HG03175 (cell line): Measurements from ENCODE around the gene HNRNPLL.

Source experiments
- ATAC-seq: cut with Tn5 transposase; IDR thresholded peaks from one replicate; pipeline ENCODE4 v1.9.1; 2021; ENCODE audit warnings: mild to moderate bottlenecking, moderate library complexity; ENCODE audit not compliant: unreplicated experiment

Gene HNRNPLL

DNA sequence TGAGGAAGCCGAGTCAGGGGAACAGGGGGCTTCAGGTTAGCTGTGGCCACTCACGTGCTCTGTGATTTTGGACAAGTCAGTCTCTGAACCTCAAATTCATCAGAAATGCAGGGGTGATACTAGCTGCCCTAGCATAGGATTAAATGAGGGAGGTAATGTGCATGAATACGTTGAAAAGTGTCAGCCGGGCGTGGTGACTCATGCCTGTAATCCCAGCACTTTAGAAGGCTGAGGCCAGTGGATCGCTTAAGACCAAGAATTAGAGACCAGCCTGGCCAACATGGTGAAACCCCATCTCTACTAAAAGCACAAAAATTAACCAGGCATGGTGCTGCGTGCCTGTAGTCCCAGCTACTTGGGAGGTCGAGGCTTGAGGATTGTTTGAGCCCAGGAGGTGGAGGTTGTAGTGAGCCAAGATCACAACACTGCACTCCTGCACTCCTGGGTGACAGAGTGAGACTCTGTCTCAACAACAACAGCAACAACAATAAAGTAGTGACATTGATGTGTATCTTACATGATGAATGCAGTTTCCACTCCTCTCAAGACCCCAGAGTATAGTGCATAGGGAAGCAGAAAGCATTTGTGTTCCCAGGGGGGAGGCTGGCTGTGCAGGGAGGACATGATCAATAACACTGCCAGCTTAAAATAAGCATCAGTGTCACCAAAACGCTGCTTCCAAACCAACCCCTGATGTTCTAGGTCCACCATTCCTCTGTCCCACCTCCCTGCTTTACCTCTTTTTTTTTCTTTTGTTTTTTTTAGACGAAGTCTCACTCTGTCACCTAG lies 68.8 kb downstream of the HNRNPLL start:
- ATAC-seq, result no peak

DNA sequence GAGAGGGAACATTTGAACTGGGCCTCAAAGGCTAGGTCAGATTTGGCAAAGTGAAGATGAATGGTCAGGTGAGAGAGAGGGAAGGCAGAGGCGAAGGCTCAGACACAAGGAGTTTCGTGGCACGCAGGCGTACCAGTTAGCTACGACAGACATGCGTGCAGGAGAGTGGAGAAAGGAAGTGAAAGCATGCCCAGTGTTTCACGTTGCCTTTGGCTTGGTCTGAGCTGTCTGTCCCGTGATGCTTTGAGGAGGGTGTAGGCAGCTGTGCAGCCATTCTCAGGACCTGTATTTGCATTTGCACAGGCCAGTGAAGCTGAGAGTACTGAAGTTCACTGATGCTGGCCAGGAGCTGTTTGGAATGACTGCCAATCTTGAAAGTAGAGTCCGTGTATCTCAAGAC lies 69.5 kb downstream of the HNRNPLL start:
- ATAC-seq, result peak; percentile 97

DNA sequence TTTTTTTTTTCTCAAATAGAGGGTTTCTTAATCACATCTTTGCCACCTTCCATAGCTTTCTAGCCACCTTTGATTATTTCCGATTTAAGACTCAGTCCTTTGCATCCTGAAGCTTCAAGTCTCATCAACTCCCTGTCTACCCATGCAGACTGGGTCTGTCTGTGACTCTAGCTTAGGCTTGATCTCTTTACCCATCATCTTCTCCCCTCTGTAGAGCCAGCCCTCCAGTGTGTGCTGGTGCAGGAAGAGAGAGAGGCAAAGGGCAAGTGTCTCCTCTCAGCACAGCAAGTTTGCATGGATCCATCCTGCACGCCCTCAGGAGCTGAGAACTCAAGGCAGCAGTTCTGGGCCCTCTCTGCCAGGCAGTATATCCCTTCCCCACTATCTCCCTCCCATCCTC lies 70.4 kb downstream of the HNRNPLL start:
- no peak for ATAC-seq

DNA sequence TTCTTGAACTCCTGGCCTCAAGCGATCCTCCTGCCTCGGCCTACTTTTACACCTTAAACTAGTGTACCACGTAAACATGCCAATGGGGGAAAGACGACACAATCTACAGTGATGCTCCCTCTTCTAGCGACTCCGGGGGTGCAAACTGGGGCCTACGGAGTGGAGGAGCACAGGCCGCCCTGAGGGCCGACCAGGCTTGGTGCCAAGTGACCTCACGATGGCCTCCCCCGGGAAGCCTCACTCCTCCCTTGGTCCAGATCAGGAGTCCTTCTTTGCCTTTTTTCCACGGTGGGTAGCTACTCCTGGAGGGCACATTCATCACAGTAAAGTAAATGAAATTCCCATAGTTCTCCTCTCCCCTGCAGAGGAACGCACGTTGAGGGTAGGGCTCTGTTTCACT lies 73.5 kb downstream of the HNRNPLL start:
- no peak for ATAC-seq

DNA sequence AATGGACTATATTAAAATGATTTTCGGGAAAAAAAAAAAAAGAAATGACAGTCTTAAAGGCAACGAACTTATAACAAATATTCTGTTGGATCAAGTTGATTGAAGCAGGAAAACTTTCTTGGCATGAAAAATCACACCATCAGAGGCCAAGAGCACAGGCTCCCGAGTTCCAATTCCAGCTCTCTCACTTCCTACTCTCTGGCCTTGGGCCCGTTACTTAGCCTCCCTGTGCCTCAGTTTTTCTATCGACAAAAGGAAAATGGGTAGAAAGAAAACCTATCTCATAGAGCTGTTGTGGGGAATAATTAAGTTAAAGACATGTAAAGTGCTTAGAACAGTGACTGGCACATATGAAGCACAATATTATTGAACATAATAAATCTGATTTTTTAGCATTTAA lies 74.2 kb downstream of the HNRNPLL start:
- ATAC-seq, result no peak

DNA sequence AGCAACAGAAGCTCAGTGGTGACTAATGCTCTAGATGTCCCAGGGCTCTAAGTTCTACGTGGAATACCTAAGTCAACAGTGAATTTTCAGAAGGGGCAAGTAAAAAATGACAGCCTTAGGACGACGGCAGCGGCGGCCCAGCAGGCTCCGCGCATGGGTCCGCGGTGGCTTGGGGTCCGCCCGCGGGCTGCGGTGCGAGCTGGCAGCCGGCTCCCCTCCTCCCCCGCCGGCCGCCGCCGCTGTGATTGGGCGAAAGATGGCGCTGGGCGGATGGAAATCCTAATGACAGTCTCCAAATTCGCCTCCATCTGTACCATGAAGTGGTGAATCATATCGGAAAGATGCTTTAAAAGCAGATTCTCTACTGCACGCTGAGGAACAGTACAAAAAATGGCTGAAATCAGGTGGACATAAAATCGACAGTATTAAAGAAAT lies 74.7 kb downstream of the HNRNPLL start:
- no peak for ATAC-seq

DNA sequence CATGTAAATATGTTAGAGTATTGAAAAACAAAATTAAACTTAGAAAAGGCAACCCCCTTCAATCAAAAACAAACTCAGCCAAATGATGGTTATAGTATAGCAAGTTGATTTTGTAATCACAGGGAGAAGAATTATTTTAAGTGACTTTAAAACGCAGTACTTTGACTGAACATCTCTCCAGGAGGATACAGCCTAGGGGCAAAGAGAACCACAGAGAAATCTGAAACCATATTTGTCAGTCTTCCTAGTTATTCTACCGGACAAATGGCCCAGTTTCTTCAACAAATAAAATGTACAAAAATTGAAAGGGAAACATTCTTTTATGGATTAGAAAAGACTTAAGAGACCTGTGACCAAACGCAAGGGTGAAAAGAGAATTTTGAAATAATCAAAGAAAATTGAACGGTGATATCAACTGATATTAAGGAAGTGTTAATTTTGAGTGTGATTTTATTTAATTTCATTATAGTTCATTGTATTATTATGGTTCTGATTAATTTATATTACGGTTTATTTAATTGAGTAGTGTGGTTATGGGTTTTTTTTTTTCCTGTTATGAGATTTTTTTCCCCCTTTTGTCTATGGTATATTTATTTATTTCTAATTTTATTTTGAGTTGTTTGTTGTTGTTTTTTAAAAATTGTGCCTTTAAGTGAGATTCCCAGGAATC lies 75.3 kb downstream of the HNRNPLL start:
- no peak for ATAC-seq

DNA sequence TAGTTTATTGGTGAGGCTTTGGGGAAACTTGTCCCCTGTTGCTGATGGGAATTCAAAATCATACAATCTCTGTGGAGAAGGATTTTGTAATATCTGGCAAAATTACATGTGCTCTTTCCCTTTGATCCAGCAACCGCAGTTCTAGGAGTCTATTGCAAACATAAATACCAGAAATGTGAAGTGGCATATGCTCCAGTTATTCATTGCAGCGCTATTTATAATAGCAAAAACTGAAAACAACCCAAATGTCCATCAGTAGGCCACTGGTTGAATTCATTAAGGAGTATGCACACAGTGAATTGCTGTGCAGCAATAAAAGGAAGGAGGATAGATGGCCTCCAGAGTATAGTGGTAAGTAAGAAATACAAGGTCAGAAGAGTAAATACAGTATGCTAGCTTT lies 76.5 kb downstream of the HNRNPLL start:
- no peak for ATAC-seq

DNA sequence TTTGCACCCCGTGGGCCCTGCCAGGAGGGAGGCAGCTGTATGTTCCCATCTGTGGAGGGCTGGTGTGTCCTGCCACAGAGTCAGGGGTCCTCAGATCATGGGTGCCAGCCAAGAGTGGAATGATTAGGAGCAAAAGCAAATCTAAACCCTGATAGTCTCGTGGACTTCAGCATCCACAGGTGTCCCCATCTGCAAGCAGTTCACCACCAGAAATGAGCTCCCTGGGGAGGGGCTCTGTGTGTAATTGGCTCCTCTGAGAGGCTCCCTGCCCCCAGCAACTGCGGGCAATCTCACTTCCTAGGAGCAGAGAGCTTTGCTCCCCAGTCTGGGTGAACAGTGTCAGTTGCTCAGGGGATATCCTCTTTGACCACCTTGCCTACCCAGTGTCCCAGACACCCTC lies 78.1 kb downstream of the HNRNPLL start:
- no peak for ATAC-seq

DNA sequence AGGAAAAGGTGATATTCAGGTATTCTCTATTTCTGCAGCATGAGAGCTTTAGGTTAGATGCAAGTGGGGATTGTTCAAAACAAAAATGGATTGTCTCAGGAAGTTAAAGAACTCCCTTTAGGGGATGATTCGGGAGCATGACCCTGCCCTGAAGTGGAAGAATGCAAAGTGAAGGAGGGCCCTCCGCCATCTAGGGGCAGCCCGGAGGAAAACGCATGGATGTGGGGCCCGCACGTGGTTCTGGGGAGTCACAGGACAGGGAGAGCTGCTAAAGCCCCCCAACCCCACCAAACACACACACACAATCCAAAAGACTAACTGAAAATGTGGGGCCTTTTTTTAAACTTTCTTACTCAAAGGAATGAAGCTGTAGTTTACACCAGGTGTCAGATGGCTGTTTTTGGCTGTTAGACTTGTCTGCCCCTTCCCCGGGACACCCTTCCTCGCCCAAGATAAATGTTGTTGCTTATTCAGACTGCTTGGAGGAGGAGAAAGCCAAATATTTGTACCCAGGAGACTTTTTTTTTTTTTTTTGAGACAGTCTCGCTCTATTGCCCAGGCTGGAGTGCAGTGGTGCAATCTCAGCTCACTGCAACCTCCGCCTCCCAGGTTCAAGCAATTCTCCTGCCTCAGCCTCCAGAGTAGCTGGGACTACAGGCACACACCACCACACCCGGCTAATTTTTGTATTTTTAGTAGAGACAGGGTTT lies 78.8 kb downstream of the HNRNPLL start:
- no peak for ATAC-seq

DNA sequence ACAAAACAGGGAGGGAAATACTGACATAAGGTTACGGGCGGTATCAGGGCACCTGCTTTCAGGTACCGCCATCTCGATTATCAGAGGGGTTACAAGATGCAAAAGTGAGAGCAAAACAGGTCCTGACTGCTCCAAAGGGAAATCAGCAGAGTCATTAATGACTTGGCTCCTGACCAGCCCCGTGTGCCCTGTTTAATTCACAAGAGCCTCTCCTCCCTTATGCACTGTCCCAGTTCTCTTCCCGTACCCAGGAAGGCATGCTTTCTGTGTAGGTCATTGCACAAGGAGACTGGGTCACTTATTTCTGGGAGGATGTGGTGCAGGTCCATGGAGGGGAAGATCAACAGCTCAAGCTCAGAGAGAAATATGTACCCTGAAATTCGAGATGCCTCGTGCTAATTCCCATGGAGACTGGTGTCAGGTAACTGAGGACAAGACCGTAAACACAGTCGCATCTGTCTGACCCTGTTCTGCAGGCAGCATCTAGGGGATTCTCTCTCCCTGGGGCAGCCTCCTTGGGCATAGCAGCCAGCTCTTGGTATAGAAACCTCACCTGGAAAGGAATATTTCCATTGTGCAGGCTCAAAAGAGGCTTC lies 79.9 kb downstream of the HNRNPLL start:
- no peak for ATAC-seq

DNA sequence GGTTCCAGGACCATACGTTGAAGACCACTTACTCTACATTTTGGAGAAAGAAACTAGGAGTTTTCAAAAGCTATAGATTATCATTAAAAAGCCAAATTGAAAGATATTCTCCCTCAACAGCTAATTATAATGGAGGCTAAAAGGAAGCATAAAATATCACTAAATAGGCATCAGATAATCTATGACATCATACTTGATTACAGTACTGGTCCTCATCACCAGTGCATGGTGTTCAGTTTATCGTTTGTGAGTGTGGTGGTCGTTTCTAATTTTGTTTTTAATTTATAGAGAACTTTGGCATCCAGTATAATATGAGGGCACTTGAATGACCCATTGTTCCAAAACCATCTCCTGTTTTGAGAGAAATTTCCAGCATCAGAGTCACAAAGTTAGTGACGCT lies 80.9 kb downstream of the HNRNPLL start:
- ATAC-seq, result no peak

DNA sequence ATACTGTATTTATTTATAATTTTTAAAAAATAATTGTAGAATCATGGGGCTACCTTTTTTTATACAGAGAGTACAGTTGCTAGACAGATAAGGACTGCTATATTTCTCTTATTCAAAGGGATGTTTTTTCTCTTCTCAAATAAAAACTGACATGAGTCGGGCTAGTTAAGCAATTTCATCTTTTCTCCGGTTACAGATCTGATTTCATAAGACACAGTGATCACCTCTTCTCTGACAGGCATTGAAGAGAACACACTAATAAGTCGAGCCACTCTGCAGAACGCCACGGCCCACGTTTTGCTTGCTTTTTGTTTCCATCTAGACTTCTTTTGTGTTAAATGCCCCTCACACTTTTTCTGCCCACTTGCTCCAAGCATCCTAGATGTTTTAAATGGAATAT lies 85.4 kb downstream of the HNRNPLL start:
- ATAC-seq, result no peak

DNA sequence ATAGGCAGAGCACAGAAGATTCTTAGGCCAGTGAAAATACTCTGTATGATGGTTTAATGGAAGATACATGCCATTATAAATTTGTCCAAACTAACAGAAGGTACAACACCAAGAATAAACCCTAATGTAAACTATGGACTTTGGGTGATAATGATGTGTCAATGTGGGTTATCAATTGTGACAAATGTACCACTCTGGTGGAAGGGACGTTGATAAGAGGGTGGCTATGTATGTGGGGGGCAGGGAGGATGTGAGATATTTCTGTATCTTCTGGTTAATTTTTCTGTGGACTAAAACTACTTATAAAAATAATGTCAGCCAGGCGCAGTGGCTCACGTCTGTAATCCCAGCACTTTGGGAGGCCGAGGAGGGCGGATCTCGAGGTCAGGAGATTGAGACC lies 86.2 kb downstream of the HNRNPLL start:
- no peak for ATAC-seq

DNA sequence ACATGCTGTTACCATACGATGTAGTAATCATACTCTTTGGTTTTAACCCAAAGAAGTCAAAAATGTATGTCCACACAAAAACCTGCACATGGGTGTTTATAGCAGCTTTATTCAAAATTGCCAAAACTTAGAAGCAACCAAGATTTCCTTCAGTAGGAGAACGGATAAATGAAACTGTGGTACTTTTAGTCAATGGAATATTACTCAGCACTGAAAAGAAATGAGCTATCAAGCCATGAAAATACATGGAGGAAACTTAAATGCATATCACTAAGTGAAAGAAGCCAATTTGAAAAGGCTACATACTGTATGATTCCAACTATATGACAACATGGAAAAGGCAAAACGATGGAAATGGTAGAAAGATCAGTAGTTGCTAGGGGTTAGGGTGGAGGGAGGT lies 86.6 kb downstream of the HNRNPLL start:
- no peak for ATAC-seq

DNA sequence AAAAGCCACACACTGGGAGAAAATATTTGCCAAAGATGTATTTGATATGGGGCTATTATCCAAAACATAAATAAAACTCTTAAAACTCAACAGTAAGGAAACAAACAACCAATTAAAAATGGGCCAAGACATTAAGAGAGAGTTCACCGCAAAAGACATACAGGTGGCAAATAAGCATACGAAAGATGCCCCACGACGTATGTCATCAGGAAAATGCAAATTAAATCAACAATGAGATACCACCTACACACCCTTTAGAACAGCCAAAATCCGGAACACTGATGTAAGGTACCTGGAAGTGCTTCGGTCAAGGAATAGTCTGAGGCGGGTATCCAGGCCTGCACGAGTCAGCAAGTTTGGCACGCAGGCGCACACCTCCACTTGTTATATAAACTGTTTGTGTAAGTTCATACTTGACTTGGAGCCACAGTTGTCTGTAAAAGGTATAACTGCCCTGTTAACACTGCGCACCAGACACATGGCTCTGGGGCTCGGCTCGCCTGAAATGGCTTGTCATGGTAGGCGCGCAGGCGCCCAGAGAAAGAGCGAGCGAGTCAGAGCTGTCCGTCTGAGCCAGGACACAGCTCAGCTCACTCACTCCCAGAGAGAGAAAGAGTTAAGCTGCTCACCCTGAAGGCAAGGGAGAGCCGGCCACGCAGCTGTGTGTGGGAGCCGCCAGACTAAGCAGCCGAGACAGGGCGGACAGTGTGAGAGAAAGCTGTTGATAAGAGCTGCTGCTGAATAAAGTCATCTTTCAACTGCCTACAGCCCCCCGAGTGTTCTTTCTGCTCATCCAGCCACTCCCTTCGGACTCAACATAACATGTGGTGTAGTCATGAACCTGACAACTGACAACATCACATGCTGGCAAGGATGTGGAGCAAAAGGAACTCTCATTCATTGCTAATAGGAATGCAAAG lies 87.3 kb downstream of the HNRNPLL start:
- no peak for ATAC-seq

DNA sequence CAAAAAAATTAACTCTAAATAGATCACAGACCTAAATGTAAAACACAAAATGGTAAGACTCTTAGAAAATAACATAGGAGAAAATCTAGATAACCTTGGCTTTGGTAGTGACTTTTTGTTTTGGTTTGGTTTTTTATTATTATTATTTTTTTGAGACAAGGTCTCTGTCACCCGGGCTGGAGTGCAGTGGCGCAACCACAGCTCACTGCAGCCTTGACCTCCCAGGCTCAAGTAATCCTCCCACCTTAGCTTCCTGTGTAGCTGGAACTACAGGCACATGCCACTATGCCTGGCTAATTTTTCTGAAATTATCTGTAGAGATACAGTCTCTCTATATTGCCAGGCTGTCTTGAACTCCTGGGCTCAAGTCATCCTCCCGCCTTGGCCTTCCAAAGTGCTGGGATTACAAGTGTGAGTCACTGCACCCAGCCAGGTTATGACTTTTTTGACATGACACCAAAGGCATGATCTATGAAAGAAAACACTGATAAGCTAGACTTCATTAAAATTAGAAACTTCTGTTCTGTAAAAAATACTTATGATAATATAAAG lies 88.0 kb downstream of the HNRNPLL start:
- no peak for ATAC-seq

DNA sequence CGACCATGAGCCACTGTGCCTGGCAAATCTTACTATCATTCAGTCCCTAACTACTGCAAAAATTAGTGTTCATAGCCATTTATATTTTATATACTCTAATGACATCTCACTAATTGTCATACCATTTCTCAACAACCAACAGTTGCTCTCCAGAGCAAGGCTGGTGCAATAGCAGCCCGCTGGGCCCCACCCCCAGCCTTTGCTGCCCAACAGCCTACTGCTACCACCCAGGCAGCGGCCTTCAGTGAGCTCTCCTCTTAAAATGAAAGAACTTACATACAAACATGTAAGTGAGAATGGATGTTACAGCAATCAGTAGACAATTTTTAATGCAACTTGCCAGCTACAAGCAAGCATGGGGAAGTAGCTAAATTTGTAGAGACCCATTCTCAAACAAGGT lies 90.5 kb downstream of the HNRNPLL start:
- ATAC-seq, result no peak
